Measurements from ENCODE around the gene CREG1.

Gene CREG1

GRCh38 chr1:167500283-167500860 is 53.2 kb downstream of the CREG1 start:
- ATAC-seq: no peak
- TF ChIP-seq TCF4 (CRISPR knock-in tag; IDR thresholded peaks at IDR 0.05; ENCODE audit: borderline replicate concordance) (peak; percentile 58; the same call in 1 of the 2 replicates), ESRRG (CRISPR knock-in tag; IDR thresholded peaks at IDR 0.05) (no peak), RARB (CRISPR knock-in tag; IDR thresholded peaks at IDR 0.05) (no peak)

- no peak for ATAC-seq
- TF ChIP-seq RARB (CRISPR knock-in tag; IDR thresholded peaks at IDR 0.05) (no peak), SNAI2 (CRISPR knock-in tag; IDR thresholded peaks at IDR 0.05) (no peak), BACH2 (CRISPR knock-in tag; IDR thresholded peaks at IDR 0.05; ENCODE audit: borderline replicate concordance) (no peak), ZNF8 (CRISPR knock-in tag; IDR thresholded peaks at IDR 0.05) (no peak), GLIS3 (CRISPR knock-in tag; IDR thresholded peaks at IDR 0.05) (no peak), TOX (CRISPR knock-in tag; IDR thresholded peaks at IDR 0.05; ENCODE audit: borderline replicate concordance) (no peak), PPARA (CRISPR knock-in tag; IDR thresholded peaks at IDR 0.05; ENCODE audit: borderline replicate concordance) (no peak), ZNF565 (CRISPR knock-in tag; conservative IDR thresholded peaks at IDR 0.05; ENCODE audit: low read depth) (no peak), CSDC2 (CRISPR knock-in tag; IDR thresholded peaks at IDR 0.05) (no peak), PATZ1 (CRISPR knock-in tag; IDR thresholded peaks at IDR 0.05; ENCODE audit: borderline replicate concordance) (no peak), ZFP30 (CRISPR knock-in tag; IDR thresholded peaks at IDR 0.05) (no peak), TSHZ2 (CRISPR knock-in tag; IDR thresholded peaks at IDR 0.05) (no peak), POU6F1 (CRISPR knock-in tag; IDR thresholded peaks at IDR 0.05; ENCODE audit: borderline replicate concordance, low read depth) (no peak), OSR1 (CRISPR knock-in tag; IDR thresholded peaks at IDR 0.05) (no peak)
Measured at GRCh38 chr1:167499664-167500101, 53.9 kb downstream of the CREG1 start.

- no peak for ATAC-seq
- TF ChIP-seq OSR1 (CRISPR knock-in tag; IDR thresholded peaks at IDR 0.05) (no peak), GLIS3 (CRISPR knock-in tag; IDR thresholded peaks at IDR 0.05) (no peak), TOX (CRISPR knock-in tag; IDR thresholded peaks at IDR 0.05; ENCODE audit: borderline replicate concordance) (no peak)
Measured at GRCh38 chr1:167499106-167499505, 54.5 kb downstream of the CREG1 start.

- TF ChIP-seq TCF4 (CRISPR knock-in tag; IDR thresholded peaks at IDR 0.05; ENCODE audit: borderline replicate concordance) (no peak), TSHZ2 (CRISPR knock-in tag; IDR thresholded peaks at IDR 0.05) (no peak), BACH2 (CRISPR knock-in tag; IDR thresholded peaks at IDR 0.05; ENCODE audit: borderline replicate concordance) (no peak), ZNF70 (CRISPR knock-in tag; IDR thresholded peaks at IDR 0.05) (no peak)
- ATAC-seq: no peak
Measured at GRCh38 chr1:167496797-167497619, 56.6 kb downstream of the CREG1 start.

Data from SK-N-SH treated with all-trans-retinoic acid at 6 μM for 48 hours (cell line).